HCT116 (cell line): ENCODE measurements around the gene SMAD7. TPM values are rescaled to one million over a fixed set of nuclear protein-coding genes. Genes with fewer than 3 reads are reported as not detected.

Source experiments
- ATAC-seq: fragments of 200-7000 bp; cut with Tn5 transposase; 2 replicates; pipeline ENCODE4 v1.9.1; 2020; ENCODE audit warnings: mild to moderate bottlenecking, moderate library complexity
- BruUV-seq: library from RNA; stranded (reverse); fragments of 400-500 nt; replicated peaks from 2 replicates; lab custom pipeline; 2021; lab: Mats Ljungman, UMichigan
- CTCF ChIA-PET: fragments of 300-600 bp; sonication (Branson Sonifier 250); formaldehyde crosslinking; loops from one replicate; lab custom pipeline; 2021; ENCODE audit warnings: antibody characterized with exemption; lab: Charles Lee
- POLR2A ChIA-PET: fragments of 300-600, 350-600 bp; sonication (Branson Sonifier 250); formaldehyde crosslinking; loops from one replicate; lab custom pipeline; 2021; ENCODE audit warnings: antibody characterized with exemption; lab: Charles Lee
- RAD21 ChIA-PET, 2 experiments: fragments of 300-600 bp; sonication (Branson Sonifier 250); formaldehyde crosslinking; loops; one replicate each; lab custom pipeline; 2023; ENCODE audit warnings: low total read pairs in 2 of 2; ENCODE audit not compliant: uncharacterized antibody in 2 of 2, unreplicated experiment in 2 of 2, low non-redundant PET in 1 of 2; lab: Charles Lee
- DNase-seq: peaks from one replicate; pipeline ENCODE4 v3.0.0-alpha.2; 2010; ENCODE audit warnings: low read depth, low spot score
- H2AFZ ChIP-seq: fragments of 200-600 bp; shearing (Covaris generic), sonication (generic); 2 replicates; pipeline ENCODE4 v1.6.1; 2017; ENCODE audit warnings: low read depth, mixed run types, mixed read lengths, antibody characterized with exemption, low read length; ENCODE audit not compliant: poor library complexity, severe bottlenecking
- H3K27ac ChIP-seq: 2 replicates; pipeline ENCODE4 v1.5.1; 2012; ENCODE audit warnings: low read depth, low read length
- H3K27me3 ChIP-seq: fragments of 200-600 bp; sonication (generic); 2 replicates; pipeline ENCODE4 v1.6.1; 2016; ENCODE audit warnings: mixed run types, low read length, mixed read lengths; ENCODE audit not compliant: insufficient read depth
- H3K36me3 ChIP-seq, 2 experiments: fragments of 200-500 bp in 1 of 2; fragments of 200-600 bp in 1 of 2; sonication (Bioruptor generic) in 1 of 2; sonication (generic) in 1 of 2; 2 replicates each; pipeline versions ENCODE4 v1.5.1 to v1.6.1; 2014 to 2016; ENCODE audit warnings: low read length in 2 of 2, inconsistent platforms in 1 of 2, mixed read lengths in 1 of 2, mixed run types in 1 of 2; ENCODE audit not compliant: insufficient read depth in 2 of 2, control insufficient read depth in 1 of 2
- H3K4me1 ChIP-seq, 2 experiments: fragments of 200-600 bp in 1 of 2; sonication (generic) in 1 of 2; 2 replicates each; pipeline versions ENCODE4 v1.5.1 to v1.6.1; 2012 to 2017; ENCODE audit warnings: low read length in 2 of 2, inconsistent platforms in 1 of 2, mild to moderate bottlenecking in 1 of 2, mixed read lengths in 1 of 2, mixed run types in 1 of 2, moderate library complexity in 1 of 2; ENCODE audit not compliant: insufficient read depth in 2 of 2, control insufficient read depth in 1 of 2
- H3K4me2 ChIP-seq: fragments of 200-600 bp; sonication (generic); 2 replicates; pipeline ENCODE4 v1.6.1; 2017; ENCODE audit warnings: mixed run types, low read length, mixed read lengths
- H3K4me3 ChIP-seq, 2 experiments: fragments of 200-600 bp in 1 of 2; sonication (generic) in 1 of 2; replicated peaks in 1 of 2; 2 replicates each; pipeline ENCODE4 v1.5.1; 2011 to 2016; ENCODE audit warnings: low read length in 2 of 2, control low read depth in 1 of 2, low read depth in 1 of 2, mild to moderate bottlenecking in 1 of 2, mixed read lengths in 1 of 2, mixed run types in 1 of 2
- H3K79me2 ChIP-seq: fragments of 200-600 bp; sonication (generic); 2 replicates; pipeline ENCODE4 v1.6.1; 2017; ENCODE audit warnings: mild to moderate bottlenecking, mixed run types, low read length, moderate library complexity, mixed read lengths; ENCODE audit not compliant: insufficient read depth
- H3K9ac ChIP-seq: fragments of 200-600 bp; sonication (generic); 2 replicates; pipeline ENCODE4 v1.6.1; 2016; ENCODE audit warnings: low read length, mixed read lengths
- H3K9me2 ChIP-seq: fragments of 200-600 bp; sonication (generic), shearing (Covaris generic); 2 replicates; pipeline ENCODE4 v1.6.1; 2017; ENCODE audit warnings: mixed run types, mild to moderate bottlenecking, moderate library complexity; ENCODE audit not compliant: insufficient read depth
- H3K9me3 ChIP-seq, 2 experiments: fragments of 200-500 bp in 1 of 2; fragments of 200-600 bp in 1 of 2; sonication (Bioruptor generic) in 1 of 2; sonication (generic) in 1 of 2; 2 replicates each; pipeline ENCODE4 v1.6.1; 2014 to 2017; ENCODE audit warnings: low read length in 2 of 2, mixed read lengths in 2 of 2, inconsistent platforms in 1 of 2, low read depth in 1 of 2, mild to moderate bottlenecking in 1 of 2, mixed run types in 1 of 2, moderate library complexity in 1 of 2; ENCODE audit not compliant: control insufficient read depth in 1 of 2, insufficient read depth in 1 of 2
- H4K20me1 ChIP-seq: fragments of 200-600 bp; sonication (generic), shearing (Covaris generic); 2 replicates; pipeline ENCODE4 v1.6.1; 2017; ENCODE audit warnings: mixed run types, mild to moderate bottlenecking, moderate library complexity; ENCODE audit not compliant: insufficient read depth
- ATF3 ChIP-seq: IDR thresholded peaks from 2 replicates; pipeline ENCODE4 v1.6.1; 2012
- CBX3 ChIP-seq: IDR thresholded peaks from 2 replicates; pipeline ENCODE4 v1.6.1; 2012; ENCODE audit warnings: low read depth
- CEBPB ChIP-seq: IDR thresholded peaks from 2 replicates; pipeline ENCODE4 v1.6.1; 2012; ENCODE audit warnings: low read depth
- CTCF ChIP-seq, 3 experiments: fragments of 200-600 bp in 1 of 3; sonication (generic) in 1 of 3; IDR thresholded peaks in 2 of 3; conservative IDR thresholded peaks in 1 of 3; 2 replicates each; pipeline ENCODE4 v1.5.1; 2012 to 2017; ENCODE audit warnings: low read depth in 2 of 3, low read length in 2 of 3, antibody characterized with exemption in 1 of 3, borderline replicate concordance in 1 of 3, control low read depth in 1 of 3, mild to moderate bottlenecking in 1 of 3, mixed read lengths in 1 of 3, mixed run types in 1 of 3, moderate library complexity in 1 of 3; ENCODE audit not compliant: insufficient read depth in 1 of 3
- EGR1 ChIP-seq: IDR thresholded peaks from 2 replicates; pipeline ENCODE4 v1.6.1; 2012; ENCODE audit warnings: low read depth
- ELF1 ChIP-seq: IDR thresholded peaks from 2 replicates; pipeline ENCODE4 v1.6.1; 2012; ENCODE audit warnings: low read depth, borderline replicate concordance
- EZH2 ChIP-seq: fragments of 200-600 bp; sonication (generic); IDR thresholded peaks from 2 replicates; pipeline ENCODE4 v1.6.1; 2017; ENCODE audit warnings: antibody characterized with exemption, mixed run types
- EZH2phosphoT487 ChIP-seq: fragments of 200-600 bp; IDR thresholded peaks from 2 replicates; pipeline ENCODE4 v1.6.1; 2018; ENCODE audit warnings: antibody characterized with exemption, borderline replicate concordance
- FOSL1 ChIP-seq: IDR thresholded peaks from 2 replicates; pipeline ENCODE4 v1.6.1; 2012; ENCODE audit warnings: low read depth
- JUND ChIP-seq: IDR thresholded peaks from 2 replicates; pipeline ENCODE4 v1.6.1; 2012
- MAX ChIP-seq: IDR thresholded peaks from 2 replicates; pipeline ENCODE4 v1.6.1; 2012
- POLR2AphosphoS5 ChIP-seq: IDR thresholded peaks from 2 replicates; pipeline ENCODE4 v1.6.1; 2011; ENCODE audit warnings: mild to moderate bottlenecking, low read depth, low read length, moderate library complexity
- RAD21 ChIP-seq: IDR thresholded peaks from 2 replicates; pipeline ENCODE4 v1.6.1; 2012; ENCODE audit warnings: low read depth, mild to moderate bottlenecking
- REST ChIP-seq: IDR thresholded peaks from 2 replicates; pipeline ENCODE4 v1.6.1; 2012; ENCODE audit warnings: low read depth
- SP1 ChIP-seq: IDR thresholded peaks from 2 replicates; pipeline ENCODE4 v1.6.1; 2012; ENCODE audit warnings: low read depth
- SRF ChIP-seq: IDR thresholded peaks from 2 replicates; pipeline ENCODE4 v1.6.1; 2012; ENCODE audit warnings: low read depth
- TCF7L2 ChIP-seq: IDR thresholded peaks from 2 replicates; pipeline ENCODE4 v1.7.0; 2011; ENCODE audit warnings: borderline replicate concordance, inconsistent platforms; ENCODE audit not compliant: insufficient read depth, insufficient read length; ENCODE audit errors: extremely low read depth
- YY1 ChIP-seq: IDR thresholded peaks from 2 replicates; pipeline ENCODE4 v1.6.1; 2011; ENCODE audit warnings: low read length, low read depth, moderate library complexity, mild to moderate bottlenecking; ENCODE audit not compliant: insufficient replicate concordance; ENCODE audit errors: extremely low read depth
- ZFX ChIP-seq: fragments of 450-650 bp; IDR thresholded peaks from 2 replicates; pipeline ENCODE4 v1.6.1; 2017
- ZNF274 ChIP-seq: fragments of 200-500 bp; sonication (Bioruptor generic); IDR thresholded peaks from 2 replicates; pipeline ENCODE4 v1.6.1; 2014; ENCODE audit warnings: mild to moderate bottlenecking, low read depth, low read length, inconsistent platforms
- intact Hi-C: fragments of 100-400 bp; cut with micrococcal nuclease; formaldehyde crosslinking; loops from 2 replicates; pipeline ENCODE4 v1.10.0; 2022
- total RNA-seq: library from RNA; stranded (reverse); gene quantifications from one replicate; pipeline ENCODE4 v1.2.1, GENCODE V29; 2021; ENCODE audit not compliant: unreplicated experiment

The SMAD7 gene
- total RNA-seq, 1 experiment from 2014 or later = 7.2 TPM

GRCh38 chr18:48975817-48976649 is 25.3 kb upstream of the SMAD7 start:
- POLR2A ChIA-PET = no interaction called here
- Histone ChIP-seq H4K20me1 (no peaks in the 10 kb centered on the region), H3K4me3 (peak overlapping the region; percentile 42 to 59), H3K9ac (peak overlapping the region; percentile 55), H3K9me3 (no peaks in the 10 kb centered on the region), H3K27me3 (no peaks in the 10 kb centered on the region), H3K79me2 (no peaks in the 10 kb centered on the region), H3K4me1 (peaks cover 15 to 45% of the 10 kb centered on the region in 2 experiments; a peak in 3 of 4 replicates), H3K36me3 (no peaks in the 10 kb centered on the region), H3K27ac (peak overlapping the region; percentile 55; the same call in 1 of the 2 replicates), H3K4me2 (peak overlapping the region; percentile 91), H2AFZ (peak overlapping the region; percentile 9), H3K9me2 (no peaks in the 10 kb centered on the region)
- intact Hi-C loops = no loop called here
- TF ChIP-seq ZFX = peak; percentile 54; the same call in 1 of the 2 replicates
- no peak; the same call in 1 of the 2 replicates for TF ChIP-seq MAX
- no peak for TF ChIP-seq REST
- no peak for TF ChIP-seq CTCF (IDR thresholded peaks at IDR 0.05 in 2 of 3, conservative IDR thresholded peaks at IDR 0.05 in 1 of 3; ENCODE audit: borderline replicate concordance in 1 of 3, insufficient read depth in 1 of 3, low read depth in 2 of 3, low read length in 2 of 3)
- peak; percentile 23 for TF ChIP-seq POLR2AphosphoS5
- no peak for TF ChIP-seq SP1
- TF ChIP-seq ZNF274 = no peak
- TF ChIP-seq EZH2phosphoT487 = no peak
- 0 out of 2 replicates have a peak, but pooled peaks have one; percentile 1 for TF ChIP-seq RAD21
- no peak for TF ChIP-seq ATF3
- no peak for TF ChIP-seq ELF1
- no peak for TF ChIP-seq YY1
- peak; percentile 24 for TF ChIP-seq TCF7L2
- no peak for TF ChIP-seq SRF
- no peak for TF ChIP-seq FOSL1
- no peak for TF ChIP-seq EZH2
- TF ChIP-seq CEBPB = no peak
- TF ChIP-seq JUND = no peak
- peak; percentile 55; the same call in 1 of the 2 replicates for TF ChIP-seq EGR1
- TF ChIP-seq CBX3 = no peak
- peak; percentile 86 for ATAC-seq
- no peak for DNase-seq
- BruUV-seq = no TSS peak
- CTCF ChIA-PET = interaction anchor here (0.5 kb wide), 1 partner anchor 9 kb away, joined by 3 read pairs; no protein-coding TSS in a partner anchor
- RAD21 ChIA-PET = no interaction called here
